HG03159 (cell line): ENCODE measurements around the gene SHROOM3.

Source experiments
- ATAC-seq: cut with Tn5 transposase; IDR thresholded peaks from one replicate; pipeline ENCODE4 v1.9.1; 2021; ENCODE audit warnings: mild to moderate bottlenecking, moderate library complexity; ENCODE audit not compliant: unreplicated experiment

Gene SHROOM3

GRCh38 chr4:76562836-76563453, 127.9 kb downstream of the SHROOM3 start:
- no peak for ATAC-seq

GRCh38 chr4:76563454-76564122, 128.6 kb downstream of the SHROOM3 start:
- no peak for ATAC-seq

- ATAC-seq: no peak
Measured at GRCh38 chr4:76564123-76564915, 129.3 kb downstream of the SHROOM3 start.

- no peak for ATAC-seq
Measured at GRCh38 chr4:76568262-76568661, 133.2 kb downstream of the SHROOM3 start.

- no peak for ATAC-seq
Measured at GRCh38 chr4:76569225-76569624, 134.2 kb downstream of the SHROOM3 start.

GRCh38 chr4:76569706-76570105, 134.7 kb downstream of the SHROOM3 start:
- ATAC-seq: no peak

GRCh38 chr4:76570141-76570973, 135.3 kb downstream of the SHROOM3 start:
- ATAC-seq: no peak

- ATAC-seq: no peak
Measured at GRCh38 chr4:76571274-76571673, 136.2 kb downstream of the SHROOM3 start.

GRCh38 chr4:76572224-76572623, 137.2 kb downstream of the SHROOM3 start:
- no peak for ATAC-seq

GRCh38 chr4:76576824-76577223, 141.8 kb downstream of the SHROOM3 start:
- no peak for ATAC-seq

GRCh38 chr4:76578002-76578560, 143.1 kb downstream of the SHROOM3 start:
- ATAC-seq: no peak

- ATAC-seq: no peak
Measured at GRCh38 chr4:76579596-76580375, 144.8 kb downstream of the SHROOM3 start.

GRCh38 chr4:76581077-76581962, 146.3 kb downstream of the SHROOM3 start:
- ATAC-seq: no peak

GRCh38 chr4:76582074-76582816, 147.2 kb downstream of the SHROOM3 start:
- no peak for ATAC-seq

- ATAC-seq: no peak
Measured at GRCh38 chr4:76582817-76583087, 147.7 kb downstream of the SHROOM3 start.

- no peak for ATAC-seq
Measured at GRCh38 chr4:76584241-76585152, 149.5 kb downstream of the SHROOM3 start.

GRCh38 chr4:76585272-76585671, 150.2 kb downstream of the SHROOM3 start:
- ATAC-seq: no peak
